ENCODE data around the gene PRAME. TPM values are rescaled to one million over a fixed set of nuclear protein-coding genes. Genes with fewer than 3 reads are reported as not detected.

The PRAME gene
- total RNA-seq, 3 donors from 2014 or later = 0.33 TPM; not detected in 2

DNA sequence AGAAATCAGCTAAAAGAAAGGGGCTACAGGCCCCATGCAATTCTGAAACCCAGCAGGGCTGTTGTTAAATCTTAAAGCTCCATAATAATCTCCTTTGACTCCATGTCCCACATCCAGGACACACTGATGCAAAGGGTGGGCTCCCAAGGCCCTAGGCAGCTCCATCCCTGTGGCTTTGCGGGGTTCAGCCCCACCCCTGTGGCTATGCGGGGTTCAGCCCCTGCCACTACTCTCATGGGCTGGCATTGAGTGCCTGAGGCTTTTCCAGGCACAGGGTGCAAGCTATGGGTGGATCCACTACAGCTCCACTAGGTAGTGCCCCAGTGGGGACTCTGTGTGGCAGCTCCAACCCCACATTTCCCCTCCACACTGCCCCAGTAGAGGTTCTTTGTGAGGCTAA, 30.3 kb downstream of the PRAME start:
- Histone ChIP-seq H3K27ac (no peak overlapping the region), H3K27me3 (no peaks in the 10 kb centered on the region), H3K36me3 (no peaks in the 10 kb centered on the region), H3K4me3 (no peak overlapping the region), H3K4me1 (no peaks in the 10 kb centered on the region), H3K9me3 (no peaks in the 10 kb centered on the region)
- intact Hi-C loops (cut with DNase I; ENCODE audit: low total_unique reads) = no loop called here
- no peak for TF ChIP-seq POLR2A (IDR thresholded peaks at IDR 0.05)
- TF ChIP-seq, protein P1, sequence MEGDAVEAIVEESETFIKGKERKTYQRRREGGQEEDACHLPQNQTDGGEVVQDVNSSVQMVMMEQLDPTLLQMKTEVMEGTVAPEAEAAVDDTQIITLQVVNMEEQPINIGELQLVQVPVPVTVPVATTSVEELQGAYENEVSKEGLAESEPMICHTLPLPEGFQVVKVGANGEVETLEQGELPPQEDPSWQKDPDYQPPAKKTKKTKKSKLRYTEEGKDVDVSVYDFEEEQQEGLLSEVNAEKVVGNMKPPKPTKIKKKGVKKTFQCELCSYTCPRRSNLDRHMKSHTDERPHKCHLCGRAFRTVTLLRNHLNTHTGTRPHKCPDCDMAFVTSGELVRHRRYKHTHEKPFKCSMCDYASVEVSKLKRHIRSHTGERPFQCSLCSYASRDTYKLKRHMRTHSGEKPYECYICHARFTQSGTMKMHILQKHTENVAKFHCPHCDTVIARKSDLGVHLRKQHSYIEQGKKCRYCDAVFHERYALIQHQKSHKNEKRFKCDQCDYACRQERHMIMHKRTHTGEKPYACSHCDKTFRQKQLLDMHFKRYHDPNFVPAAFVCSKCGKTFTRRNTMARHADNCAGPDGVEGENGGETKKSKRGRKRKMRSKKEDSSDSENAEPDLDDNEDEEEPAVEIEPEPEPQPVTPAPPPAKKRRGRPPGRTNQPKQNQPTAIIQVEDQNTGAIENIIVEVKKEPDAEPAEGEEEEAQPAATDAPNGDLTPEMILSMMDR (IDR thresholded peaks at IDR 0.05) = no peak
- TF ChIP-seq POLR2AphosphoS5 (IDR thresholded peaks at IDR 0.05) = no peak
- DNase-seq (ENCODE audit: low spot score in 2 of 2) = no peak

DNA sequence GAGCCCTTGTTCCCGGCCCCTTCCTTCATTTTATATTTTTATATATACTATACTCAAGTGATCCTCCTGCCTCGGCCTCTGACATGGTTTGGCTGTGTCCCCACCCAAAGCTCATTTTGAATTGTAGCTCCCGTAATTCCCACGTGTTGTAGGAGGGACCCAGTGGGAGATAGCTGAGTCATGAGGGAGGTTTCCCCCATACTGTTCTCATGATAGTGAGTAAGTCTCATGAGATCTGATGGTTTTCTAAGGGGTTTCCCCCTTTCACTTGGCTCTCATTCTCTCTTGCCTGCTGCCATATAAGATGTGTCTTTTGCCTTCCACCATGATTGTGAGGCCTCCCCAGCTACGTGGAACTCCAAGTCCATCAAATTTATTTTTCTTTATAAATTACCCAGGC, 31.8 kb downstream of the PRAME start:
- Histone ChIP-seq H3K27me3 (no peaks in the 10 kb centered on the region), H3K4me1 (no peaks in the 10 kb centered on the region), H3K9me3 (no peaks in the 10 kb centered on the region), H3K27ac (no peak overlapping the region), H3K36me3 (no peaks in the 10 kb centered on the region), H3K4me3 (no peak overlapping the region)
- TF ChIP-seq POLR2AphosphoS5 (IDR thresholded peaks at IDR 0.05) (no peak), POLR2A (IDR thresholded peaks at IDR 0.05) (no peak)
- TF ChIP-seq, protein P1 (IDR thresholded peaks at IDR 0.05) = no peak
- DNase-seq (ENCODE audit: low spot score in 2 of 2) = no peak
- intact Hi-C loops (cut with DNase I; ENCODE audit: low total_unique reads) = no loop called here

DNA sequence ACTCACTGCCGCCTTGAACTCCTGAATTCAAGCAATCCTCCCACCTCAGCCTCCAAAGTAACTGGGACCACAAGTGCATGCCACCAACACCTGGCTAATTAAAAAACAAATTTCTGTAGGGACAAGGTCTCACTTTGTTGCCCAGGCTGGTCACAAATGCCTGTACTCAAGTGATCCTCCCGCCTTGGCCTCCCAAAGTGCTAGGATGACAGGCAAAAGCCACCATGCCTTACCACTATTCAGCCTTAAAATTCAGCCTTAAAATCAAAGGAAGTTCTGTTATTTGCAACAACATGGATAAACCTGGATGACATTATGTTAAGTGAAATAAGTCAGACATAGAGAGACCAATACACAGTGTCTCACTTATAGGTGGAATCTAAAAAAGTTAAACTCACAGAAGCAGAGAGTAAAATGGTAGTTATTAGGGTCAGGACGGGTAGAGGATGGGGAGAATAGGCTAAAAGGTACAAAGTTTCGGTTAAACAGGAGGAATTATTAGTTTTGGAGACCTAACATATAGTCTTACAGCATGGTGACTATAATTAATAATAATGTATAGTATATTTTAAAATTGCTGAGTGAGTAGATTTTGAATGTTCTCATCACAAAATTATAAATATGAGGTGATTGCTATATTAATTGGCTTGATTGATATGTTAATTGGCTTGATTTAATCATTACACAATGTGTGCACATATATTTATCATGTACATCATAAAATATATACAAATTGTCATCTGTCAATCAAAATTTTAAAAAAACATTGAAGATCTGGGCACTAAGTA, 32.7 kb downstream of the PRAME start:
- Histone ChIP-seq H3K4me3 (no peak overlapping the region), H3K4me1 (no peaks in the 10 kb centered on the region), H3K27me3 (no peaks in the 10 kb centered on the region), H3K36me3 (no peaks in the 10 kb centered on the region), H3K27ac (no peak overlapping the region), H3K9me3 (no peaks in the 10 kb centered on the region)
- TF ChIP-seq POLR2AphosphoS5 (IDR thresholded peaks at IDR 0.05) = no peak
- no peak for TF ChIP-seq POLR2A (IDR thresholded peaks at IDR 0.05)
- DNase-seq (ENCODE audit: low spot score in 2 of 2) = no peak
- intact Hi-C loops (cut with DNase I; ENCODE audit: low total_unique reads) = no loop called here

DNA sequence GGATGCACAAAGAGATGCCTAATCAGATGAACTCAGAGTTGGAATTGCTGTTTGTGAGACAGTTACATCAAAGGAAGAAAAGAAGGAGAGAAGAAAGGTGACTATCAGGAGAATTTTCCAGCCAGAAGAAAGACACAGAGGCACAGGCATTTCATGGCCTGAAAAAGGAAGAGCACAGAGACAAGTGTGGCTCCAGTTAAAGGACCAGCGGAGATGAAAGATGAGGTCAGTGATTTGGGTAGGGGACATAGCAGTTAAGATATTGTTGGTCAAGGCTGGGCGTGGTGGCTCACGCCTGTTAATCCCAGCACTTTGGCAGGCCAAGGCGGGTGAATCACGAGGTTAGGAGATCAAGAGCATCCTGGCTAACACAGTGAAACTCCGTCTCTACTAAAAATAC, 35.6 kb downstream of the PRAME start:
- no peak overlapping the region for H3K27ac ChIP-seq
- no peaks in the 10 kb centered on the region for H3K9me3 ChIP-seq
- DNase-seq (ENCODE audit: low spot score in 2 of 2) = no peak
- TF ChIP-seq, protein P1 (IDR thresholded peaks at IDR 0.05) = no peak
- no peak for TF ChIP-seq POLR2A (IDR thresholded peaks at IDR 0.05)
- no peak for TF ChIP-seq POLR2AphosphoS5 (IDR thresholded peaks at IDR 0.05)
- no peaks in the 10 kb centered on the region for H3K27me3 ChIP-seq
- intact Hi-C loops (cut with DNase I; ENCODE audit: low total_unique reads) = no loop called here
- no peaks in the 10 kb centered on the region for H3K36me3 ChIP-seq
- no peak overlapping the region for H3K4me3 ChIP-seq
- H3K4me1 ChIP-seq = no peaks in the 10 kb centered on the region

DNA sequence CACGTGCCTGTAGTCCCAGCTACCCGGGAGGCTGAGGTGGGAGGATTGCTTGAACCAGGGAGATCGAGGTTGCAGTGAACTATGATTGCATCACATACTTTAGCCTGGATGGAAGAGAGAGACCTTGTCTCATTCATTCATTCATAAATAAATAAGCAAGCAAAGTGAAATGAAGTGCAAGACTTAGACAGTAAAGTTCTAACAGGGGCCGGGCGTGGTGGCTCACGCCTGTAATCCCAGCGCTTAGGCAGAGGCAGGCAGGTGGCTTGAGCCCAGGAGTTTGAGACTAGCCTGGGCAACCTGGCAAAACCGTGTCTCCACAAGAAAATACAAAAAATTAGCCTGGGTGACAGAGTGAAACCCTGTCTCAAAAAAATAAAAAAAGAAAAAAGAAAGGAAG, 37.4 kb downstream of the PRAME start:
- intact Hi-C loops (cut with DNase I; ENCODE audit: low total_unique reads) = no loop called here
- TF ChIP-seq POLR2AphosphoS5 (IDR thresholded peaks at IDR 0.05) = no peak
- TF ChIP-seq POLR2A (IDR thresholded peaks at IDR 0.05) = no peak
- TF ChIP-seq, protein P1 (IDR thresholded peaks at IDR 0.05) = no peak
- no peak for DNase-seq (ENCODE audit: low spot score in 2 of 2)

More for the DNA sequence above, 37.4 kb downstream of the PRAME start:
- no peaks in the 10 kb centered on the region for H3K9me3 ChIP-seq
- H3K36me3 ChIP-seq = no peaks in the 10 kb centered on the region
- H3K27ac ChIP-seq = no peak overlapping the region
- H3K27me3 ChIP-seq = no peaks in the 10 kb centered on the region
- H3K4me1 ChIP-seq = no peaks in the 10 kb centered on the region
- no peak overlapping the region for H3K4me3 ChIP-seq

Measured in breast epithelium (tissue), 4 donors.